GM19193 (cell line): ENCODE data around the gene LRRN1.

Experiments used
- POLR2A ChIP-seq: IDR thresholded peaks from 4 replicates; pipeline ENCODE4 v1.6.1; 2011; ENCODE audit not compliant: insufficient read depth, insufficient read length; ENCODE audit errors: extremely low read depth

The LRRN1 gene

DNA sequence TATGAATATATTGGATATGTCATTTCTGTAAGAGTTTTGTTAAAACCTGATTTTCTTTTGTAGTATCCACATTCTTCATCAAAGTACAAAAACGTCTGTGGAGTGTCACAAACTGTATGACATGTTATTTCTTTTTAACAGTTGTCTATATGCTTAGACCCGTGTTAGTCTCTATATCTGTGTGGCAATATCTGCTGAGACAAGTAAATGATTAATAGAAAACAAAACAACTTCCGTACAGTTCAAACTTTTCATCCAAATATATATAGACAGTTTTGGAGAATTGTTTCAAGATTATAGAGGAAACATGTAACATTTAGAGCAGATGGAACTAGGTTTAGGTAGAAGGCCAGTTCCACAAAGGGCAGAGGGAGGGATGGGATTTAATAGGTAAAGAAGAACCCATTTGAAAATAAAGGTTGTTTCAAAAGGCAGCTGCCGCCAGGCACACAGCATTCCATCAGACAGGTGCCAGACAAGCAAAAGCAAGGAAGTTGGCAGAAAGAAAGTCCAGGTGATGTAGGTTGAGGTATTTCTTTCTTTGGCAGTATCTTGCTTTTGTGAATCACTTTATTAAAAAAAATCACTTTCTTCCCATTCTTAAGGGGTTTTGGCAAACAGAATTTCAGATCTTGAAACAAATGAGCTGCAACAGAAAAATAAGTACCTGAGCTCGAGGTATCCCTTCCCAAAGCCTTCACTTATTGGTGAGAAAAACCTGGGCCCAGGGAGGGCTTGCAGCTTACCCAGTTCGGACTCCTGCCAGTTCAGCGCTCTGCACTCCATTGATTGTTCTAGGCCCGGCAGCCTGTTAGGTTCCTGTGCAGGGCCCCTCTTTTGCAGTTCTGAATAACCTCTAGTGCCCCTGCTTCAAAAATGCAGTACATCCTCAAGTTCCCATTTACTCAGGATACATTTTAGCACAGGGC is 49.0 kb downstream of the LRRN1 start:
- TF ChIP-seq POLR2A: no peak

DNA sequence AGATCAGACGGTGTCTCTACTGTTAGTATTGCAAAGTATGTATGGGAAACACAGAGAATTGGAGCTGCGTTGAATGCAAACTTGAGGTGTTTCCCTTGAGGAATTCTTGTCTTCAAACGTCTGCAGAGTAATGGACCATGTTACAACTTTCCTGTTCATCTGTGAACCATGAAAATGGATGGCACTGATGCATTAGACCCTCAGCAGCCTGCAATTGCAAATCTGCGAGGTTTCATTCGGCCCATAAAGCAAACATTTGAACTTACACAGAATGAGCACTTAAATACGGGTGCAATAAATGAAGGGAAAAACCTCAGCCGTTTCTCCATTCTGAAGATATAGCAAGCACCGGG is 49.7 kb downstream of the LRRN1 start:
- TF ChIP-seq POLR2A: no peak

- TF ChIP-seq POLR2A: no peak
Observed at GRCh38 chr3:3851621-3852323, 52.5 kb downstream of the LRRN1 start.

DNA sequence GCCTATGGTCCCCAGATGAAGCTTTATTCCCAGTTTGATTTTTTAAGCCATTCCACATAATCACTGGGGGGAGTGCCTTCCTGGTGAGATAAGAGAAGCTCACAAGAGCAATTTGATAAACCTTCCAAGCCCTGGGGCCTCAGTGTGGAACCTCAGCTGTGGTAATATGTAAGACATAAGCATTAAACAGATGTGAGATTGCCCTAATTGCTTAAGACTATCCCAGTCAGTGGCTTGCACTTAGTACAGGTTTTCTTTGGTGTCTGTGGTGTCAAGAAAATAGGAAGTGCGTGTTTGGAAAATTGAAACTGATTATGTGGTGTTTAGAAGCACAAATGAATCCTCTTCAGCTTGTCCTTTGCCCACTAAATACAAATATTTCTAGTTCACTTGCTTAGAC is 54.3 kb downstream of the LRRN1 start:
- no peak for TF ChIP-seq POLR2A

- no peak for TF ChIP-seq POLR2A
Observed at GRCh38 chr3:3855056-3855455, 55.8 kb downstream of the LRRN1 start.

DNA sequence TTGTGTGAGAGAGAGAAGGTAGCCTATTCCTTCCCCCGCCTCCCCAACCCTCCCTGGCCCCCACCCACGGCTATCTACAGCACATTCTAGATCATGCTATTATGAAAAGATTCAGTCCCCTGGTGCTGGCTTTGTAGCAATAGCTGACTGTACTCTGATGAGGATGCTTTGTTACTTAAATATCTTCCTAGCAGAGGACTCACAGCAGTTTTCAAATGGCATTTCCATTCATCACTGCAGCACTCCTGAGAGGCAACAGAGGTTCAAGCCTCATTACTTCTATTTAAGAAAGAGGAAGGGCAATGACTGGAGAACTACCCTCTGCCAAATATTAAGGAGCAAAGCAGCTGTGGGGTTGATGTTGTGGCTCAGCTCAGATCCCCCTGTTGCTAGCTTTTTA is 61.0 kb downstream of the LRRN1 start:
- TF ChIP-seq POLR2A: no peak

DNA sequence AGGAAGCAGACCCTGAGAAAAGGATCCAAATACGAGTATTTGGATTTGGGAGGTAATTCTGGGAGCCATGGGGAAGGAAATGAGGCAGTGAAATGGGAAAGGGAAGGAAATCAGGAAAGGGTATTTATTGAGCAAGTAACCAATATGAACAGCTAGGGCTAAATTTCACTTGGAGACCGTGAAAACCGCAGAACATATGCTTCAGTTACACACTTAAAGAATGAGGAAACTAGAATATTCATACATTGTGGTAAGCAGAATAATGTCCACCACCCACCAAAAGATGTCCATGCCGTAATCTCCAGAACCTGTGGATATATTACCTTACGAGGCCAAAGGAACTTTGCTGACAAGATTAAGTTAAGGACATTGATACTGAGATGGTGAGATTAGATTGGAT is 63.3 kb downstream of the LRRN1 start:
- no peak for TF ChIP-seq POLR2A

- TF ChIP-seq POLR2A: no peak
Observed at GRCh38 chr3:3875491-3875890, 76.3 kb downstream of the LRRN1 start.

DNA sequence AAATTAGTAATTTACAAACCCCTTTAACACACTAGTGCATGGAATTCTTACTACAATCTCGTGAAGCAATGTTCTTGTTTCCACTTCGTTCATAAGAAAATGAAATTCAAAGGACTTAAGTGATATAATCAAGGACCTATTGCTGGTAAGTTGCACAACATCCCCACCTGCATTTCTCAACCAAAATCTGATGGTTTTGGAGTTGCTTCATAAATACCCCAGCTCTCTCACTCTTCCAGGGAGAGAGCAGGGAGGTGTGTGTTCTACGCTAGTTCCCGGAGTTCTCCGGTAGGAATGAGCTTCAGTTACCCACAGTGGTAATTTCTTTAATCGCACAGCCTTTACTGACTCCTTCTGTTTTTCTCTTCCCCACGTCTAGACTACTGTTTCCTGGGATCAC is 81.8 kb downstream of the LRRN1 start:
- TF ChIP-seq POLR2A: no peak

DNA sequence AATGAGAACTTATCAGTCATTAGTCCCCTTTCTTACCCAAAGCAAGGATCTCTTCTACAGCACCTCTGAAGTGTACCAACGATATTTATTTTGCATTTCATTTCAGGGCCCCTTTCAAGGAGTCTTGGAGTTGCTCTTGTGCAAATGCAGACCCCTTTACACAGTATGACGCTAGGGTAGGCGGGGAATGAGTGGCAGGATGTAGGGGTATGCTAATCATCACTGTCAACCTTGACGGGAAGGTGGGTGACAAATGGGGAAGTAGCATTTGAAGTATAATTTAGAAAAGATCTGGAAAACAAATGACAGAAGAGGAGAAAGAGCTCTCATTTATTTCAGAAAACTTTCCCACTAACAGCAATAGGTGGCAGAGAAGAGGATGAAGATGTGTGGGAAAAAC is 94.4 kb downstream of the LRRN1 start:
- no peak for TF ChIP-seq POLR2A
